ENCODE data around the gene FUCA2. TPM values are rescaled to one million over a fixed set of nuclear protein-coding genes. Genes with fewer than 3 reads are reported as not detected.

FUCA2 gene
- total and polyA plus RNA-seq, 2 experiments from 2014 or later = 31.8 to 33.4 TPM

DNA sequence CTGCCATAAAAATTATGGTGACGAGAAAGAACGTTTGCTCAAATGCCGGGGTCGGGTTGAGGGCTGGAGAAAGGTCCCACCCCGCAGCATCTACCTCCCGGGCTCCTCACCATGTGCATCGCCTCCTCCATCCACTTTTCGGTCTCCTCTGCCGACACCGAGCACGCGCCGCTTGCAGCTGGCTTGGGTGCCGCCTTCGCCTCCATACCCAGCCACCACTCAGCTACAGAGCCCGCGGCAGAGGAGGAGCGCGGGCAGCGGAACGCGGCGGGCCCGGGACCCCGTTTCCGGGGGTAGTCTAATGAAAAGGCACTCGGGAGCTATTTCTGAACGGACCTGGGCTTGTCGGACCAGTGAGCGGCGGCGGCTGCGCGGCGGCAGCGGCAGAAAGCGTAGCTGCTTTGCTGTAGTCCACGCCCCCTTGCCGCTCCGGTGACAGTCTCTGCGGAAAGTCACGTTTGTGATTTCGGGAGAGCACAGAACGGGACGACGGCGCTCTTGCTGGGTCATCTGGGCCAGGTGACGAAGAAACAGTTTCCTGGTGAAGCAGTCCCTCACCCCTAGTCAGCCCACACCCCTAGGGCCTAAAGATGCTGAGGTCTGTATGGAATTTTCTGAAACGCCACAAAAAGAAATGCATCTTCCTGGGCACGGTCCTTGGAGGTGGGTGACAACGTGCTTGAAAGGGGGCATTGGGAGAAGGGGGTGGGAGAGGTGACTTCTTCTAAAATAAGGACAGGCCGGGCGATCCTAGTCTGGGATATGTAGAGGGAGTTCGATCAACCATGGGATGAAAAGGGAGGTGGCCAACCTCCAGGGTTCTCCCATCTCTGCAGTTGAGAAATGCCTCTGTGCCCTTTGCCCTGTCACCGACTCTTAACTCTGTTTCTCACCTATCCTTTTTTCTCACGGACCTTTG lies 60.8 kb downstream of the FUCA2 start, which contains the start of the genes ADAT2 and PEX3 (continued):
- TF ChIP-seq, protein P1, sequence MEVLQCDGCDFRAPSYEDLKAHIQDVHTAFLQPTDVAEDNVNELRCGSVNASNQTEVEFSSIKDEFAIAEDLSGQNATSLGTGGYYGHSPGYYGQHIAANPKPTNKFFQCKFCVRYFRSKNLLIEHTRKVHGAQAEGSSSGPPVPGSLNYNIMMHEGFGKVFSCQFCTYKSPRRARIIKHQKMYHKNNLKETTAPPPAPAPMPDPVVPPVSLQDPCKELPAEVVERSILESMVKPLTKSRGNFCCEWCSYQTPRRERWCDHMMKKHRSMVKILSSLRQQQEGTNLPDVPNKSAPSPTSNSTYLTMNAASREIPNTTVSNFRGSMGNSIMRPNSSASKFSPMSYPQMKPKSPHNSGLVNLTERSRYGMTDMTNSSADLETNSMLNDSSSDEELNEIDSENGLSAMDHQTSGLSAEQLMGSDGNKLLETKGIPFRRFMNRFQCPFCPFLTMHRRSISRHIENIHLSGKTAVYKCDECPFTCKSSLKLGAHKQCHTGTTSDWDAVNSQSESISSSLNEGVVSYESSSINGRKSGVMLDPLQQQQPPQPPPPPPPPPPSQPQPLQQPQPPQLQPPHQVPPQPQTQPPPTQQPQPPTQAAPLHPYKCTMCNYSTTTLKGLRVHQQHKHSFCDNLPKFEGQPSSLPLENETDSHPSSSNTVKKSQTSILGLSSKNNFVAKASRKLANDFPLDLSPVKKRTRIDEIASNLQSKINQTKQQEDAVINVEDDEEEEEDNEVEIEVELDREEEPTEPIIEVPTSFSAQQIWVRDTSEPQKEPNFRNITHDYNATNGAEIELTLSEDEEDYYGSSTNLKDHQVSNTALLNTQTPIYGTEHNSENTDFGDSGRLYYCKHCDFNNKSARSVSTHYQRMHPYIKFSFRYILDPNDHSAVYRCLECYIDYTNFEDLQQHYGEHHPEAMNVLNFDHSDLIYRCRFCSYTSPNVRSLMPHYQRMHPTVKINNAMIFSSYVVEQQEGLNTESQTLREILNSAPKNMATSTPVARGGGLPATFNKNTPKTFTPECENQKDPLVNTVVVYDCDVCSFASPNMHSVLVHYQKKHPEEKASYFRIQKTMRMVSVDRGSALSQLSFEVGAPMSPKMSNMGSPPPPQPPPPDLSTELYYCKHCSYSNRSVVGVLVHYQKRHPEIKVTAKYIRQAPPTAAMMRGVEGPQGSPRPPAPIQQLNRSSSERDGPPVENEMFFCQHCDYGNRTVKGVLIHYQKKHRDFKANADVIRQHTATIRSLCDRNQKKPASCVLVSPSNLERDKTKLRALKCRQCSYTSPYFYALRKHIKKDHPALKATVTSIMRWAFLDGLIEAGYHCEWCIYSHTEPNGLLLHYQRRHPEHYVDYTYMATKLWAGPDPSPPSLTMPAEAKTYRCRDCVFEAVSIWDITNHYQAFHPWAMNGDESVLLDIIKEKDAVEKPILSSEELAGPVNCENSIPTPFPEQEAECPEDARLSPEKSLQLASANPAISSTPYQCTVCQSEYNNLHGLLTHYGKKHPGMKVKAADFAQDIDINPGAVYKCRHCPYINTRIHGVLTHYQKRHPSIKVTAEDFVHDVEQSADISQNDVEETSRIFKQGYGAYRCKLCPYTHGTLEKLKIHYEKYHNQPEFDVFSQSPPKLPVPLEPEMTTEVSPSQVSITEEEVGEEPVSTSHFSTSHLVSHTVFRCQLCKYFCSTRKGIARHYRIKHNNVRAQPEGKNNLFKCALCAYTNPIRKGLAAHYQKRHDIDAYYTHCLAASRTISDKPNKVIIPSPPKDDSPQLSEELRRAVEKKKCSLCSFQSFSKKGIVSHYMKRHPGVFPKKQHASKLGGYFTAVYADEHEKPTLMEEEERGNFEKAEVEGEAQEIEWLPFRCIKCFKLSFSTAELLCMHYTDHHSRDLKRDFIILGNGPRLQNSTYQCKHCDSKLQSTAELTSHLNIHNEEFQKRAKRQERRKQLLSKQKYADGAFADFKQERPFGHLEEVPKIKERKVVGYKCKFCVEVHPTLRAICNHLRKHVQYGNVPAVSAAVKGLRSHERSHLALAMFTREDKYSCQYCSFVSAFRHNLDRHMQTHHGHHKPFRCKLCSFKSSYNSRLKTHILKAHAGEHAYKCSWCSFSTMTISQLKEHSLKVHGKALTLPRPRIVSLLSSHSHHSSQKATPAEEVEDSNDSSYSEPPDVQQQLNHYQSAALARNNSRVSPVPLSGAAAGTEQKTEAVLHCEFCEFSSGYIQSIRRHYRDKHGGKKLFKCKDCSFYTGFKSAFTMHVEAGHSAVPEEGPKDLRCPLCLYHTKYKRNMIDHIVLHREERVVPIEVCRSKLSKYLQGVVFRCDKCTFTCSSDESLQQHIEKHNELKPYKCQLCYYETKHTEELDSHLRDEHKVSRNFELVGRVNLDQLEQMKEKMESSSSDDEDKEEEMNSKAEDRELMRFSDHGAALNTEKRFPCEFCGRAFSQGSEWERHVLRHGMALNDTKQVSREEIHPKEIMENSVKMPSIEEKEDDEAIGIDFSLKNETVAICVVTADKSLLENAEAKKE (CRISPR knock-in tag; IDR thresholded peaks at IDR 0.05) = no peak
- TF ChIP-seq NANOG (IDR thresholded peaks at IDR 0.05; ENCODE audit: borderline replicate concordance) (no peak), EZH2 (IDR thresholded peaks at IDR 0.05; ENCODE audit: low read depth, unreplicated experiment) (no peak), EZH2phosphoT487 (IDR thresholded peaks at IDR 0.05; ENCODE audit: unreplicated experiment) (no peak), ZNF331 (CRISPR knock-in tag; IDR thresholded peaks at IDR 0.05; ENCODE audit: low read depth) (no peak), CREB1 (CRISPR knock-in tag; IDR thresholded peaks at IDR 0.05; ENCODE audit: low read depth) (peak; percentile 89), ZNF114 (CRISPR knock-in tag; IDR thresholded peaks at IDR 0.05) (no peak), STAT1 (IDR thresholded peaks at IDR 0.05; ENCODE audit: unreplicated experiment) (no peak)
- TF ChIP-seq, protein P2, sequence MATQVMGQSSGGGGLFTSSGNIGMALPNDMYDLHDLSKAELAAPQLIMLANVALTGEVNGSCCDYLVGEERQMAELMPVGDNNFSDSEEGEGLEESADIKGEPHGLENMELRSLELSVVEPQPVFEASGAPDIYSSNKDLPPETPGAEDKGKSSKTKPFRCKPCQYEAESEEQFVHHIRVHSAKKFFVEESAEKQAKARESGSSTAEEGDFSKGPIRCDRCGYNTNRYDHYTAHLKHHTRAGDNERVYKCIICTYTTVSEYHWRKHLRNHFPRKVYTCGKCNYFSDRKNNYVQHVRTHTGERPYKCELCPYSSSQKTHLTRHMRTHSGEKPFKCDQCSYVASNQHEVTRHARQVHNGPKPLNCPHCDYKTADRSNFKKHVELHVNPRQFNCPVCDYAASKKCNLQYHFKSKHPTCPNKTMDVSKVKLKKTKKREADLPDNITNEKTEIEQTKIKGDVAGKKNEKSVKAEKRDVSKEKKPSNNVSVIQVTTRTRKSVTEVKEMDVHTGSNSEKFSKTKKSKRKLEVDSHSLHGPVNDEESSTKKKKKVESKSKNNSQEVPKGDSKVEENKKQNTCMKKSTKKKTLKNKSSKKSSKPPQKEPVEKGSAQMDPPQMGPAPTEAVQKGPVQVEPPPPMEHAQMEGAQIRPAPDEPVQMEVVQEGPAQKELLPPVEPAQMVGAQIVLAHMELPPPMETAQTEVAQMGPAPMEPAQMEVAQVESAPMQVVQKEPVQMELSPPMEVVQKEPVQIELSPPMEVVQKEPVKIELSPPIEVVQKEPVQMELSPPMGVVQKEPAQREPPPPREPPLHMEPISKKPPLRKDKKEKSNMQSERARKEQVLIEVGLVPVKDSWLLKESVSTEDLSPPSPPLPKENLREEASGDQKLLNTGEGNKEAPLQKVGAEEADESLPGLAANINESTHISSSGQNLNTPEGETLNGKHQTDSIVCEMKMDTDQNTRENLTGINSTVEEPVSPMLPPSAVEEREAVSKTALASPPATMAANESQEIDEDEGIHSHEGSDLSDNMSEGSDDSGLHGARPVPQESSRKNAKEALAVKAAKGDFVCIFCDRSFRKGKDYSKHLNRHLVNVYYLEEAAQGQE (IDR thresholded peaks at IDR 0.05; ENCODE audit: unreplicated experiment) = no peak
- TF ChIP-seq, protein P3, sequence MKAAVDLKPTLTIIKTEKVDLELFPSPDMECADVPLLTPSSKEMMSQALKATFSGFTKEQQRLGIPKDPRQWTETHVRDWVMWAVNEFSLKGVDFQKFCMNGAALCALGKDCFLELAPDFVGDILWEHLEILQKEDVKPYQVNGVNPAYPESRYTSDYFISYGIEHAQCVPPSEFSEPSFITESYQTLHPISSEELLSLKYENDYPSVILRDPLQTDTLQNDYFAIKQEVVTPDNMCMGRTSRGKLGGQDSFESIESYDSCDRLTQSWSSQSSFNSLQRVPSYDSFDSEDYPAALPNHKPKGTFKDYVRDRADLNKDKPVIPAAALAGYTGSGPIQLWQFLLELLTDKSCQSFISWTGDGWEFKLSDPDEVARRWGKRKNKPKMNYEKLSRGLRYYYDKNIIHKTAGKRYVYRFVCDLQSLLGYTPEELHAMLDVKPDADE (IDR thresholded peaks at IDR 0.05) = 0 out of 2 replicates have a peak, but pooled peaks have one; percentile 44

All from GM23338 (cell line).